NT2/D1 (cell line): ENCODE results near the gene NPAS1.

Experiments used
- SUZ12 ChIP-seq: IDR thresholded peaks from 2 replicates; pipeline ENCODE4 v1.6.1; 2011; ENCODE audit not compliant: insufficient read length, insufficient read depth; ENCODE audit errors: extremely low read depth
- ZNF274 ChIP-seq: IDR thresholded peaks from 2 replicates; pipeline ENCODE4 v1.6.1; 2011; ENCODE audit warnings: mild to moderate bottlenecking, low read depth, low read length

DNA sequence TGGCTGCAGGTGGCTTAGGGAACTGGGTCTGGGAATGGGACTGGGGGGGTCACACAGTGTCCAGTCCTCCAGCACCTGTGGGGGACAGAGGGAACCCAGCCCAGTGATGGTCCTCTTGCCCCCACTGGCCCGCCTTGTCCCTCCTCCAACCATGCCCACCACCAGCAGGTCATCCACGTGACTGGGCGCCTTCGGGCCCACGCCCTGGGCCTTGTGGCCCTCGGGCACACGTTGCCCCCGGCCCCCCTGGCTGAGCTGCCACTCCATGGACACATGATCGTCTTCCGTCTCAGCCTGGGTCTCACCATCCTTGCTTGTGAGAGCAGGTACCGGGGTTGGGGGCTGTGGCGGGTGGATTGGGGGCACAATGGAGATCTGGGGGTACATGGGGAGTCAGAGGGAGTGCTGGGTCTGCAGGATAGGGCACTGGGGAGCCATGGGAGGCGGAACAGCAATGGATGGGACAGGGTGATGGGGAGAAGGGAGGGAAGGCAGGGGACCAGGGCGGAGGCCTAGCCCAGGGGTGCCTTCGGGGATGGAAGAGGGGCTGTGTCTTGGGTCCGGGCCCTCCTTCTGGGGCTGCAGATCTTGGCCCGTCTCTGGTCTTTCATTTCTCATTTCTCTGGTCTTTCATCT, 19.7 kb downstream of the NPAS1 start:
- TF ChIP-seq SUZ12 (no peak), ZNF274 (no peak)
